HG03457 (cell line): ENCODE results near the gene CHST10.
"Not testable (repeated sequence)": the region's sequence is repeated elsewhere in the genome, so short reads cannot be mapped to it uniquely, and the experiment has no call there.

Experiments used
- ATAC-seq: cut with Tn5 transposase; IDR thresholded peaks from one replicate; pipeline ENCODE4 v1.9.1; 2021; ENCODE audit warnings: moderate number of reproducible peaks; ENCODE audit not compliant: unreplicated experiment

CHST10 gene

DNA sequence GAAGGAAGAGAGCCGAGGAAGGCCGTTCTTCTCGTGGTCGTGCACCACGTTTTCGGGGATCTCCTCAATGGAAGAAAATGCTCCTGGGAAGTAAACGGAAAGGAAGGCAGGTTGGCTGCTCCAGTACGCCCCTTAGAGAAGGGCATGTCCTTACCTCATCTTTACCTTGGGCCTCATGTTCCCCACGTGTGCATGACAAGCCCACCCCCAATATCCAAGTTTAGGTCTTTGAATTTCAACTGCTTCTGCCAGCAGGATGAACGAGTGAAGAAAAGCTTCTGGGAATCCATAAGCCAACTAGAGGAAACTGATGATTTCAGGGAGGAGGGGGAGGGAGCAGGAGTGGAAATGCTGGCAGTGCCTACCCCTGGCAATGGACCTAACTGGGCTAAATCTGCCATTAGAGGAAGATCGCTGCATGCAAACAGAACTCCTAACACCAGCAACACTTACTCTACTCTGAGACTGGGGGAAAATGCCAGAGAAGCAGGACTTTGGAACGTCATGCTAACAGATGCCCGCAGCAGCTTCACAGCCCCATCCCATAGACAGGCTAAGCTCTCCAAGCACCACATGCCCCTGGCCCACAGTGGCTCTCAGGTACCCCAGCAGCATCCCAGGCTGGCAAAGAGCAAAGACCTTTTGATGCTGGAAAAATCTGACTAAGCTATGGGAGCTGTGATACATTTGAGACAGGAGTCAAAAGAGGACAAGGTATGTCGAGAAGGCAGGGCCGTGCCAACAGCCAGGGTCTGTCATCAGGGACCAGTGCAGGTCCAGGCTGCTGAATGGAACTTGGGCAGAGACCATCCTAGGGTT is 21.7 kb downstream of the CHST10 start:
- ATAC-seq, result no peak

DNA sequence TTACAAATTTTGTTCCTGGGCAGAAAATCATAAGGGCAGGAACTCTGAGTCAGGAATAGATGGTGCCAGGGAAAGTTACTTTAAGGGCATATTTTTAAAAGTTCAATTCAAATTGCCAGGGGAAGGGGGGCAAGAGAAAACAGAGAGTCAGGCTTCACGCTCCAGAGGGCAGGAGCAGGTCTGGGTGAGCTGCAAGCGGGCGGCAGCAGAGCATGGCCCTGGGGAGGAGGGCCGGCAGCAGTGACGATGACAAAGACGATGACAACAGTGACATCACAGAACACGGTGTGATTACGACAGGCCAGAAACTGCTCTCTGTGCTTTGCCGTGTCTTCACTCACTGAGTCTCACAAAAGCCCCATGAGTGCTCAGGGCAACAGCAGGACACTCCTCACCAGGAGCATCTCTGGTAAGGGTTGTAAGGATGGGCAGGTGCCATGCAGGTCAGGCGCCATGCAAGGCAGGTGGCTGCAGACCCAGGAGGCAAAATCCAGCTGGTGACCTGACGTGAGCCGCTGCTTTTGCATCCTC is 23.3 kb downstream of the CHST10 start:
- ATAC-seq, result no peak

DNA sequence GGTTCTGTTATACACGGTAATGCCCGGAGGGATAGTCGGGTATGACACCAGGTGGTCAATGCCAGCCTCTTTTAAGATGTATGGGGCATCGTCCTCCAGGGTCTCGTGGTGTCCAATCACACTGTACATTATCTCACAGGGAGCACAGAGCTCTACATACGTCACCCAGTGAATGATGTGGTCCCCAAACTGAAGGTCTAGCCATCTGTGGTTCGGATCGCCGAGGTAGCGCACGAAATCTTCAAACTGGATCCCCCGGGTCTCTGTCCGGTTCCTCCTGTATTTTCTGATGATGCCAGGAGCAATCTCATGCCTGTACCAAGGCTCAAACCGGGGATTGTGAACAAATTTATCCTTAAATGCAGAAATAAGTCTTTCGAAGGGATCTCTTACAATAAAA is 24.1 kb downstream of the CHST10 start:
- ATAC-seq, result no peak

DNA sequence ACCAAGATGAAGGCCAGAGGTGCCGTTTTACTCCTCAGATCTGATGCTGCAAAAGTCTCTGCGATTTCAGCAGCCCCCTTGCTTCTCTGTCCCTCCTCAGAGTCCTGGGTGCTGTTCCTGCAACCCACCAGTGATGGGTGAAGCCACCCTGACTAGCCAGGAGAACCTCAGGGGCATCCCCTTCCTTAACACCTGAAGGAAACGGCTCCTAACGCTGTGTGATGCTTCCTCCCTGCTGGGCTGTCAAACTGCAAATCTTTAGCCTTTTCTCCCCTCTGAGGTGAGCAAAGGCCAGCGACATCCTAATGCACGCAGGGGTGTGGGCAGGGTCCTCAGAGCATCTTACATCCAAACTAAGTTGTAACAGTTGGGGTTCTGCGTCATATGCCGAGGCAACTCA is 24.8 kb downstream of the CHST10 start:
- no peak for ATAC-seq

DNA sequence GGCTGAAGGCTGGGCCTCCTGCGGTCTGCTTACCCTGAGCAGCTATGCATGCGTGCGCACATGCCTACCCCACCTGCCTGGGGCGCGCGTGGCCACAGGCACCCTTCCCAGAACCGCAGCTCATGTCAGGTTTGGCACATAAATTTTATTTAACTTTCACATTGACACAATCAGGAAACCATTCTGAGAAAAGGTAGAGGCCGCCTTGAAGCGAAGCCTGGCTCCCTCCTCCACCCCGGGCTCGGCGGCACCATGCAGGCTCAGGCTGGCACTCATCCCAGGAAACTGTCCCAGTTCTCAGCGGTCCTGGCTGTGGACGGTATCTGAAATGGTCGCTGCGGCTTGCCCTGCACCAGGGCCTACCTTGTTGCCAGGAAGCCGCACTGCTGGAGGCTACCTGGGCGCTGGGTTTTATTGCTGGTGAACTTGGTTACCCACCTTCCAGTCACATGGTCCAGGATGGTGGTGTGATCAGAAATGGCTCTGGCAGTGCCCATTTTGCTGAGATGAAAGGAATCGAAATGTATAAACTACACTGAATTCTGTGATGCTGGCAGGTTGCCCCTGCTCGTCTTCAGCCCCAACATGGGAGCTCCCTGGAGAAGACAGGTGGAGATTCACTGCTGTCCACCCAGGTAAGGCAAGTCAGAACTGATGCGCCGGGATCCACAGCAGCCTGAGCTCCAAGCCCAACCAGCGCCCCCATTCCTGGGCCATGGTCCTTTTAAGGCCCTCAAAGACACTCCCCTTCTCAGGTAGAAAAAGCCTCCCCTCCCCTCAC is 25.5 kb downstream of the CHST10 start:
- ATAC-seq, result no peak

DNA sequence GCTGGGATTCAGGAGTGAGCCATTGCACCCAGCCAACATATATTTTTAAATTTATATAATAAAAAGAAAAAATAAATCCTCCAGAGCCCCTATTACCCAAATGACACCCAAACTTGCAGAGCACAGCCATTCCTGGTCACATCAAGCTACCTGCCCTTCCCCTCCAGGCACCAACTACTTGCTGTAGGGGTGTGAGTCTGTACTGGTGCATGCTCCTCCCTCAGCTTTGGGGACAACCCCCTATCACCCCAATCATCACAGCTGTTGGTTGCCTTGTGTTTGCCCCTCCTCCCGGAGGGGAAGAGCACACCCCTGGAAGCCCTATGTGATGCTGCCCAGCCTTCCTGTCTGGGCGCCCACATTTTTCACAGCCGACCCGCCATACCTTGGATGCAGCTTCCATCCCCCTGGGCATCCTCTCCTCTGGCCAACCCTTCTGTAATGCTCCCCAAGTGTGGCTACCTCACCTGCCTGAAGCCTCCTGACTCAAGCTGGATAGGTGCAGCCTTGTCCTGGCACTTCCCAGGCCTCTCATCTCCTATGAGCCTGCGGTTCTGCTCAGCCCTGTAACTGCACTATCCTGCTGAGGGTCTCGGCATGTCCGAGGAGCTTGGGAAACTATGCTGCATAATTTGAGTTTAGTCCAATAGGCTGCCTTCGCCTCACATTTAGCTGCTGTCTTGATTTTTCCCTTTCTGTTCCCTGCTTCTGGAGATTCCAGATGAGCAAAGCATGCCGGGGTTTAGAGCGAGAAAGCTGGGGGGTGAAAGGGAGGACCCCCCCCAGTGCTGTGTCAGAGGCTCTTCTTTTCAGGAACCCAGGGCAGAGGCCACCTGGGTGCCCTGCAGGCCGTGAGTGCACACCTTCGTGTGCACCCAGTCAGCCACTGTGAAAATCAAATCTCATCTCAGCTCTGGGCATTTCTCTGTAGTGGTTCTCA is 27.2 kb downstream of the CHST10 start:
- ATAC-seq, result no peak

DNA sequence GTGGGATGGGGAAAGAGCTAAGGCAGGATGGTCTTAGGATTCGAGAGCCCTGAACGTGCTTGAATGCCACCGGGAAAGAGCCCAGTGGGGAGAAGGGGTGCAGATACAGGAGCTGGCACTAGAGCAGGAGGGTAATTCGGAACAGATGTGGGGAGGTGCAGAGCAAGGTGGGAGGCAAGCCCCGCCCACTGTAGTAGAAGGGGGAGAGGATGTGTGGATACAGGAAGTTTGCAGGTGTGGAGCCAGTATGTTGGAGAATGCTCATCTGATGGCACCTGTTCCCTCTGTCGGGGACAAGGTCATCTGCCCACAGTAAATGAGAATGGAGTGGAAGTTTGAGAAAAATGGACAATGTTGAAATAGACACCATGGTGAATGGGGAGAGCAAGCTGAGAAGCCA is 28.8 kb downstream of the CHST10 start:
- no peak for ATAC-seq

DNA sequence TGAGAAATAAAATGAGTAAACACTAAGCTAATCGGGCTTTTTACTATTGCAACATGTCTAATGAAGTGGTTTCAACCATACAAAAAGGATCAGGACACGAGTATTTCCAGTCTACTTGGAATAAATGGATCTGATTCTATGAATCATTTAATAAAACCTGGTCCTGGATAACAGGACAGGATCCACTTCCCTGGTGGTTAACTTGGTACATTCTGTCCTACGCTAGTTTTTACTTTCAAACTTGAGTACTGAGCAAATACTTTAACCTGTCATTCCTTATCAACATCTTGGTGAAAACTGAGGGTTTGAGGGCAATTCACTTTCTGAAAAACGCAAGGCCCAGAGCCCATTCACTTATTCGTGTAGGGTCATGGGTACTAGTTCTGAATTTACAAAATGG is 33.5 kb downstream of the CHST10 start:
- no peak for ATAC-seq

DNA sequence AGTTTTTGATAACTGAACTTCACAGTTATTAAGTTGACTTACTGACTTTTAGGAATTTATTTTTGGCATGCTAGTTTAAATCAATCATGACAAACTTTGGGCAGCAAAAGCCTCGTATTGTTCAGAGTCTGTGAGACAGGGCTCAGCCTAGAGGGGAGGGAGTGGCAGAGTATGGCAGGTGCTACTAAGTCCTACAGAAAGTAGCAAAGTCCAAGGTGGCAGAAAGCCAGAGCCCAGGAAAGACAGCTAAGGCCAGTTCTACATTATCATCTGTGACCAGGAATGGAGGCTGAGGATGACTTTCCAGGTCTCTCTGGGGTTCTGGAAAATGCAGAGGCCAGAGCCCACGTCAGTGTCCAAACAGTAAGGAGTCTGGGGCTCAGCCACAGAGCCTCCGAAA is 34.2 kb downstream of the CHST10 start:
- no peak for ATAC-seq

DNA sequence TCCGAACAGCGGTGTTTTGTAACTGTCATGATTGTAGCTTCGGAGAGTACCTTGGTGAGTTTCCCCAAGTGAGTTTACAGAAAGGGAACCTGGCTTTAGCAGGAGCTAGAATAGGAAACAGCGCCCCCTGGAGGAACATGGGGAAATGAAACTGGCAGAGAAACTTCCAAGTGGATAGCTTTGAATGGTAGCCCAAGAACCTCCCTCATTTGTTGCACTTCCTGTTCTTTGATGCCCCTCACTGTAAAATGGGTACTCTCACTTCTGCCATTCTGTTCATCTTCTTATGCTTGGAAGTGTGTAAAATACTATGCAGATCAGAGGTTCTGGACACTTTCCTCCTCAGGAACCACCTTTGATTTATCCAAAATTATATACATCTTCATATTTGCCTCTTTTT is 36.2 kb downstream of the CHST10 start:
- peak; percentile 87 for ATAC-seq

DNA sequence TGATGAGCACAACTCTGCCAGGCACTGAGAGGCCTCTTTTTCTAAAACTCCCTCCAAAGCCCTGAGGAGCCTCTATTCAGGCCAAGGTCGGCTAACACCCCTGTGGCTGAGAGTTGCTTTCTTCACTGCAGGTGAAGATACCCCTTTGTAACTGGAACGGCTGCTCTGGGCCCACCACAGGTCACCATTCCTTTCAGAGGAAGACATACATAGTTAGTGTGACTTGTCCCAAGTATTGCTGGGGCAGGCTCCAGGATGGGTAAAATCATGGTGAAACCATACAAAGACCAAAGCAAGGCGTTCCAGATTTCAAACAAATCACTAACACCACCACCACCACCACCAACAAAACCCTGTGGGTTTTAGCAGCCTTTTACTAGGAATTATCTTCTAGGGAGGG is 36.8 kb downstream of the CHST10 start:
- ATAC-seq, result no peak

DNA sequence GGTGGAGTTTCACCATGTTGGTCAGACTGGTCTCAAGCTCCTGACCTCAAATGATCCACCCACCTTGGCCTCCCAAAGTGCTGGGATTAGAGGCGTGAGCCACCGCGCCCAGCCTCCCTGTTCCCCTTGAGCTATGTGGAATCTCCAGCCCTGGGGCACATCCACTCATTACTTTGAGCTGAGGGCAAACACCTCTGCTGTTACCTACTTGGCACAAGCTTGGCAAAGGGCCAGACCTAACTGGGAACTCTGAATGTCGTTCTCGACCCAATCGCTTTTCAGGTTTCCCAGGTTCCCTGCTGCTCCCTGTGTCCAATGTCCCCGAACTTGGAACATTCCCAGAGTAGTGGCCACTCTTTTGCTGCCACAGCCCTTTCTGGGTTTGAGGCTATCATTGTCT is 40.6 kb downstream of the CHST10 start:
- no peak for ATAC-seq

DNA sequence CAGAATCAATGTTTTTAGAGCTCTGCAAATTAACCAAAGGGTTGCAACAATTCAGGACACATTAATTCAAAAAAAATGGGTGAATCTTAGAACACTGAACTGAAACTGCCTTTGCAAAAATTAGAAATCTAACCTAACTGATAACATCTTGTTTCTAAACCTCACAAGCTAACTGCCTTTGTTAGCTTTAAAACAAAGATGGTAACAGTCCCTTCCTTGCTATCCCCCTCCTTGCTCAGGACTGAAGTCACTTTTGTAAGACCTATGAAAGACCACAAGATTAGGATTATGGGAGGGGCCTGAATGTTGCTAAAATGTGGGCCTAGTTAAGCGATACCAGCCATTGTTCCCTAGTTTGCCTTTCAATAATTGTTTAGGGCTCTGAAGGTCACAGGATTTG is 50.3 kb downstream of the CHST10 start:
- no peak for ATAC-seq

DNA sequence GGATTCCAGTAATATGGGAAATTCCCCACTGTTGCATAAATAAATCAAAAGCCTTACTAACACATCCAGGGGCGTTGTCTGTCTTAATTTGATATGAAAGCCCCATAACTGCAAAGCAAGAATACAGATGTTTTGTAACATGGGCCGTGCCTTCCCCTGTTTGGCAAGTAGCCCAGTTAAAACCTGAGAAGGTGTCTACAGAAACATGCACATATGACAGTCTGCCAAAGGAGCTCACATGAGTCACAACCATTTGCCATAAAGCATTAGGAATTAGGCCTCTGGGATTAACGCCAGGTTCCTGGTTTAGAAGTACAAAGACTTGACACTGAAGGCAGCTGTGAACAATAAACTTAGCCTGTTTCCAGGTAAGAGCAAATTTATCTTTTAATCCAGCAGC is 52.0 kb downstream of the CHST10 start:
- ATAC-seq, result no peak

DNA sequence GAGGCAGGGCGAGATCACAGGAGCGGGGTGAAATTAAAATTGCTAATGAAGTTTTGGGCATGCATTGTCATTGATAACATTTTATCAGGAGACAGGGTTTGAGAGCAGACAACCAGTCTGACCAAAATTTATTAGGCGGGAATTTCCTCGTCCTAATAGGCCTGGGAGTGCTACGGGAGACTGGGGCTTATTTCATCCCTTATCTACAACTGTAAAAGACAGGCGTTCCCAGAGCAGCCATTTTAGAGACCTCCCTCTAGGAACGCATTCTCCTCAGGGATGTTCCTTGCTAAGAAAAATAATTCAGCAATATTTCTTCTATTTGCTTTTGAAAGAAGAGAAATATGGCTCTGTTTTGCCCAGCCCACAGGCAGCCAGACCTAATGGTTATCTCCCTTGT is 55.2 kb downstream of the CHST10 start:
- ATAC-seq, result not testable (repeated sequence)

DNA sequence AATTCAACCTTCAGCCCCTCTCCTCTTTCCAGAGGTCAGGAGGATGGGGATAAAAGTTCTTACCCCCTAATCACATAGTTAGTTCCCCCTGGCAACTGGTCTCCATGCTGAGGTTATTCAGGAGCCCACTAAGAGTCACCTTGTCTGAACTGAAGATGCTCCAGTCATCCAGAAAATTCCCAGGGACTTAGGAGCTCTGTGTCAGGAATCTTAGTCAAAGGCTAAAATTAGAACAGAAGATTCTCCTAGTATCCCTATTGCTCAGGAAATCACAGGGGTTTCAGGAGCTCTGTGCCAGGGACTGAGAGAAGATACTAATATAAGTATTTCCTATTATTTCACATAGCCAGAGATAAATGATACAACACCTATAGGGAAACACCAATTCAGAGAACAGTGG is 57.9 kb downstream of the CHST10 start:
- ATAC-seq, result no peak

DNA sequence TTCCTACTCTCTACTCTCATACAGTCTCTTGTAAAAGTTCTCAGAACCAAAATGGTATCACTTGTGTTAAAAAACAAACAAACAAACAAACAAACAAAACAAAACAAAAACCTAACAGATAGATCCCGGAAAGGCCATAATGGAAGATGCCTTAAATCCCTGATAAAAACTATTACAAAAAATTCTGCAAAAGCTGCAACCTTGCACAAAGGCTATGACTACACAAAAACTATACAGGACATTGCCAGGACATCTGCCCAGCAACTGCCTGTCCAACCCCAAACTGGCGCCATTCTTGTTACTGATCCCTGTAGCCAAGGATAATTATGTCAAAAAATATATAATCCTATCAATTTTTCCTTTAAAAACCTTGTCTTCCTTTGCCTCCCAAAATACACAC is 58.9 kb downstream of the CHST10 start:
- ATAC-seq, result no peak

DNA sequence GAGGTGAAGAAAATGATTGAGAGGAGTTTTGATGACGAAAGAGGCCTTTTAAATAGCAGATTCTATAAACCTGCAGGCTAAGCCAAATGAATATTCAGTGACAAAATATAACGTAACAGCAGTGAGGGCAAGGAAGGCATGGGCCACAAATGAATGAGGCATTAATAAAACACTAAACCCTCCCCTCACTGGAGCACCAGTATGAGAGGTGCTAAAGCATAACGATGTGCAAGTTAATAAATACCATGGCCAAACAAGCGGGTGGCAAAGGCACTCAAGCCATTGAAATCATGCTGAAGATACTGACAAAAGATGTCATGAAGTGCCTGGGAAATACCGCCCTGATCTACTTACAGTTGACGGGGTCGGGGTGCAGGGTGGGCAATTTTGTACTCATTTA is 64.9 kb downstream of the CHST10 start:
- ATAC-seq, result no peak

DNA sequence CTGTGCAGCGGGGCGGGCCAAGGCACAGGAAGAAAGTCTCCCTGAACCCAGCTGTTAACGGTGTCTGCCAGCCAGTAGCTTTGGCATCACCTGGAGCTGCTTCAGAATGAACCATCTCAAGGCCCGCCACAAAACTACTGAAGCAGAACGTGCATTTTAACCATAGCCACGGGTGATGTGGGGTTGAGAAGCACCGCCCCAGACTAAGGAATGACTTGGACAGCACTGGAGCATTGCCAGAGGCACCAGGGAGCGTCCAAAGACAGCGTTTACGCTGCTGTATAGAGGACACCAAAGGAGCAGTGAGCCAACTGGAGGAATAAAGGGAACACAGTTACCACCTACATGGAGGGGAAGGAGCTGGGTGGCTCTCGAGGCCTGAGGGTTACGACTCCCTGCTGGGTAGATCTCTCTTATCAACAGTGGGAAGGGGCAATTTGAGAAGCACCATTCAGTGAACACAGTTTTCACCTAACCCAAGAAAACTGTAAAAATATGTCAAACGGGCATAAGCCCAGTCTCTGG is 66.7 kb downstream of the CHST10 start:
- ATAC-seq, result no peak

DNA sequence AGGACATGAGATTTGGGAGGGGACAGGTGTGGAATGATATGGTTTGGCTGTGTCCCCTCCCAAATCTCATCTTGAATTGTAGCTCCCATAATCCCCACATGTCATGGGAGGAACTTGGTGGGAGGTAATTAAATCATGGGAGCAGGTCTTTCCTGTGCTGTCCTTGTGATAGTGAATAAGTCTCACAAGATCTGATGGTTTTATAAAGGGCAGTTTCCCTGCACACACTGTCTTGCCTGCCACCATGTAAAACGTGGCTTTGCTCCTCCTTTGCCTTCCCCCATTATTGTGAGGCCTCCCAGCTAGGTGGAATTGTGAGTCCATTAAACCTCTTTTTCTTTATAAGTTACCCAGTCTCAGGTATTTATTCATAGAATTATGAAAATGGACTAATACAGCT is 72.3 kb downstream of the CHST10 start:
- ATAC-seq, result not testable (repeated sequence)

DNA sequence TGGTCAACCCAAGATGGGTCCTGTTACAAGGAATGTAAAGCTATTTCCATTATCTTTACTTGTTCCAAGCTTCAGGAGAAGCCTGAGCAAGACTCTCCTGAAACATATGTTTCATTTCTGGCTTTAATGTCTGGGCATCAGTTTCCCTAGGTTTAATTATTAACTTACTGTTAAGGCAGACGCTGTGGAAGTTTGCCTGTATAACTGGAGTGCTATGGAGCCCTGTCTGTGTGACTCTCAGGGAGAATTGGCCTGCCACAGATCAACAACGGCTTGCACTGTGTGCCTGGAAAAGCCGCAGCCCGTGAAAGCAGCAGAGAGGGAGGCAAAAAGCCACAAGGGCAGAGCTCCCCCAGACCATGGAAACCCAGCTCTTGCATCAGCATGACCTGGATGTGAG is 73.0 kb downstream of the CHST10 start:
- no peak for ATAC-seq
